CD4-positive, alpha-beta memory T cell (primary cell): ENCODE measurements around the gene TMSB15A. TPM values are rescaled to one million over a fixed set of nuclear protein-coding genes. Genes with fewer than 3 reads are reported as not detected.
A peak's percentile ranks its signal among the peaks of the same experiment; 100 is the strongest.
"Not testable (repeated sequence)": the region's sequence is repeated elsewhere in the genome, so short reads cannot be mapped to it uniquely, and the experiment has no call there.

Experiments
- CTCF ChIA-PET: fragments of 350-600 bp; sonication (Branson Sonifier 250); formaldehyde crosslinking; loops from one replicate; lab custom pipeline; 2021; ENCODE audit warnings: inconsistent platforms; ENCODE audit not compliant: partially characterized antibody; lab: Charles Lee
- POLR2A ChIA-PET: fragments of 350-600 bp; sonication (Branson Sonifier 250); formaldehyde crosslinking; loops from one replicate; lab custom pipeline; 2021; ENCODE audit not compliant: partially characterized antibody; lab: Charles Lee
- DNase-seq, 5 donors: peaks; one replicate each; pipeline versions ENCODE4 v3.0.0 to v3.0.0-alpha.2; 2020 to 2022; ENCODE audit warnings: mixed read lengths in 1 of 5
- H3K27ac ChIP-seq: one replicate; pipeline ENCODE4 v1.7.0; 2013; ENCODE audit warnings: low read depth, low read length
- H3K27me3 ChIP-seq: 2 replicates; pipeline ENCODE4 v1.7.0; 2013; ENCODE audit warnings: mild to moderate bottlenecking, low read length, moderate library complexity; ENCODE audit not compliant: insufficient read depth
- H3K36me3 ChIP-seq: 2 replicates; pipeline ENCODE4 v1.7.0; 2013; ENCODE audit warnings: mild to moderate bottlenecking, low read length, moderate library complexity; ENCODE audit not compliant: insufficient read depth
- H3K4me1 ChIP-seq: 2 replicates; pipeline ENCODE4 v1.7.0; 2013; ENCODE audit warnings: mild to moderate bottlenecking, low read length, moderate library complexity; ENCODE audit not compliant: insufficient read depth
- H3K4me3 ChIP-seq, 2 donors: one replicate each; pipeline ENCODE4 v1.7.0; 2013; ENCODE audit warnings: low read length in 2 of 2, mild to moderate bottlenecking in 1 of 2
- H3K9me3 ChIP-seq, 2 donors: one replicate each; pipeline ENCODE4 v1.7.0; 2013; ENCODE audit warnings: low read length in 2 of 2, control low read depth in 1 of 2; ENCODE audit not compliant: control insufficient read depth in 1 of 2
- H3K27ac Mint-ChIP-seq, 7 donors: one replicate each; pipeline ENCODE4 v1.8.0; 2020 to 2021; ENCODE audit warnings: mixed read lengths in 7 of 7, mild to moderate bottlenecking in 6 of 7, inconsistent platforms in 3 of 7, moderate library complexity in 3 of 7
- H3K27me3 Mint-ChIP-seq, 2 donors: one replicate each; pipeline ENCODE4 v1.8.0; 2020 to 2021; ENCODE audit warnings: mixed read lengths in 2 of 2
- H3K36me3 Mint-ChIP-seq, 2 donors: one replicate each; pipeline ENCODE4 v1.8.0; 2020 to 2021; ENCODE audit warnings: mixed read lengths in 2 of 2, inconsistent platforms in 1 of 2, mild to moderate bottlenecking in 1 of 2
- H3K4me1 Mint-ChIP-seq, 4 donors: one replicate each; pipeline ENCODE4 v1.8.0; 2020 to 2021; ENCODE audit warnings: mixed read lengths in 4 of 4, mild to moderate bottlenecking in 1 of 4
- H3K4me3 Mint-ChIP-seq, 8 donors: one replicate each; pipeline ENCODE4 v1.8.0; 2020 to 2021; ENCODE audit warnings: mixed read lengths in 8 of 8, mild to moderate bottlenecking in 7 of 8, moderate library complexity in 6 of 8, inconsistent platforms in 3 of 8
- H3K9me3 Mint-ChIP-seq, 8 donors: one replicate each; pipeline ENCODE4 v1.8.0; 2020 to 2021; ENCODE audit warnings: mixed read lengths in 8 of 8, mild to moderate bottlenecking in 5 of 8, inconsistent platforms in 3 of 8, moderate library complexity in 1 of 8
- intact Hi-C: fragments of 100-400 bp; cut with micrococcal nuclease; formaldehyde crosslinking; loops from one replicate; pipeline ENCODE4 v1.15.1; 2023
- polyA plus RNA-seq, 2 donors: library from polyadenylated mRNA; unstranded; fragments of 300-500 nt; fragmentation: Illumina TruSeq; gene quantifications; one replicate each; pipeline ENCODE4 v1.2.3, GENCODE V29; 2021
- total RNA-seq, 2 experiments: library from RNA; stranded (reverse); gene quantifications; one replicate each; pipeline ENCODE4 v1.2.3, GENCODE V29; 2021

TMSB15A gene
- not detected for total RNA-seq
- polyA plus RNA-seq: not detected

DNA sequence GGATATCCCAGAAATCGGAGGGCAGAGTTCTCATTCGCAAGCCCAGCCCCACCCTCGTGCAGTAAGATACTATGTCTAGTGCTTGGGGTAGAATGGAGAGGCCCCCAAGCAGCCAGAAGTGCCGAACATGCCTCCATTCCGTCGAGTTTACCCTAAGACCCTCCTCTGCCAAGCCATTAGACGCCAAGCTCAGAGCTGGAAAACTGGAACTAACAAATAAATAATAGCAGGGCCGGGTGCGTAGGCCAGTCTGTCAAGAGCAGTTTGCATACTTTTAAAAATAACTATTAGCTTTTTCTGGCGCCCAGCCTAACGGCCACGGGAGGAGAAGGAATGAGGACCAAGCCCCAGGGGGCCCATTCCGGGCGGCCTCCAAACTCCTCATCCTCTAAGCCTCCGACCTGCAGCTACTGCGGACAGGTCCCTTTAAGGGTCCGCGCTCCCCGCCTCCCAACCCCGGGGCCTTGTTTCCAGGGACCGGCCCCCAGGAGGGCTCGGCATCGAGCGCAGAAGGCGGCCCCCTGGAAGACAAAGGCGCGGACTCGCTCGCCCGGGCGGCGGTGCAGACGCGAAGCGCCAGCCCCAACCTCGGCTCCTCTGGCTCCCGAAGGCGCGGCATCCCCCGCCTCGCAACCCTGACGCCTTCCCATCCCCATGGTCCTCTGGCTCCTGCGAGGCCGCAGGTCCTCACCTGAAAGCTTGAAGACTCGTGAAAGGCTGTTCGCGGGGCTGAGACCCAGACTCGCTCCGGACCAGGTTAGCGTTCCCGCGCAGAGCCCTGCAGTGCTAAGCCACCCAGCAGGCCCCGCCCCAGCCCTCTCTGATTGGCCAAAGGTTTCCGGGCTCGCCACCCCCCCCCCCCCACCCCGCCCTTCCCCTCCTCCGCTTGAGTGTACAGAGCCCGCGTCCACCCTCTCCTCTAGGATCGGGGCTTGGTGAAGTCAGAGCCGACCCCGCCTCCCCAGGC is at the start of gene TMSB15A:
TSS of gene TMSB15A (minus strand) at position 765 of the 967 bp plus-strand sequence.
- Histone ChIP-seq H3K27me3 (no peaks in the 10 kb centered on the region), H3K36me3 (no peaks in the 10 kb centered on the region), H3K4me3 (no peak within 1 kb of the TSS), H3K4me1 (peaks cover 5% of the 10 kb centered on the region), H3K9me3 (no peaks in the 10 kb centered on the region), H3K27ac (no peak within 1 kb of the TSS)
- intact Hi-C loops: loop anchor here (5.0 kb wide), 1 partner anchor 86 kb away; no protein-coding TSS in a partner anchor
- H3K4me1 Mint-ChIP-seq: peaks cover 0 to 7% (median 2%) of the 10 kb centered on the region in 4 donors
- H3K36me3 Mint-ChIP-seq: no peaks in the 10 kb centered on the region
- peak; percentile 27 to 49 (median 41) for DNase-seq
- H3K9me3 Mint-ChIP-seq: no peaks in the 10 kb centered on the region
- no peak within 1 kb of the TSS for H3K27ac Mint-ChIP-seq
- peak within 1 kb of the TSS; percentile 78 to 87 (median 81) for H3K4me3 Mint-ChIP-seq
- POLR2A ChIA-PET: no interaction called here
- peaks cover 22 to 27% of the 10 kb centered on the region in 2 donors for H3K27me3 Mint-ChIP-seq
- CTCF ChIA-PET: no interaction called here

DNA sequence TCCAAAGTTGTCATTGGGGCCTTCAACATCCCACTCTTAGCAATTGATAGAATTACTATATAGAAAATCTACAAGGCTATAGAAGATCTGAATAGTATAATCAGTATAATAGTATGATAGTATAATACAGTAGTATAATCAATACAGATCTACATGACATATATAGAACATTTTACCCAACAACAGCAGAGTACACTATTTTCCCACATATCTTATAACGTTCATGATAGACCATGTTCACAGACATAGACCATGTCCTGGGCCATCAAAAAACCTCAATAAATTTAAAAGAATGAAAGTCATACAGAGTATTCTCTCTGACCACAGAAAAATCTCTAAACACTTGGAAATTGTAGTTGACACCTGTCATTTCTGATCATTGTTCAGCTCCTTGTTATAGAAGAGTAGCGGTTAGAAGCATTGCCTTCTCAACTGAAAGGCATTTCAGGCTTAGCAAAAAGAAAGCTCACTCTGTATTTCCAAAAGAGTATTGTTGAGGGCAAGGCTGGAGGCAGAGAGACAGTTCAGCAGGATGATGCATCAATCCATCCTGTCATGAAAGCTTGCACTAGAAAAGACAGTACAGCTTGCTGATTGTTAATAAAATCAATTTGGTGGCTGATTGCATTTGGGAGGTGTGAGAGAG is 44.0 kb upstream of the TMSB15A start:
- H3K4me3 Mint-ChIP-seq: no peak overlapping the region
- no peaks in the 10 kb centered on the region for H3K4me1 Mint-ChIP-seq
- DNase-seq: no peak
- H3K4me1 ChIP-seq: no peaks in the 10 kb centered on the region
- no peak overlapping the region for H3K4me3 ChIP-seq
- H3K9me3 ChIP-seq: no peaks in the 10 kb centered on the region
- H3K9me3 Mint-ChIP-seq: no peaks in the 10 kb centered on the region
- intact Hi-C loops: no loop called here
- H3K27ac ChIP-seq: no peak overlapping the region
- no peaks in the 10 kb centered on the region for H3K36me3 ChIP-seq
- peaks cover 0 to 1% of the 10 kb centered on the region in 2 donors for H3K27me3 Mint-ChIP-seq
- no peaks in the 10 kb centered on the region for H3K27me3 ChIP-seq
- ChIA-PET CTCF (no interaction called here), POLR2A (no interaction called here)
- no peak overlapping the region for H3K27ac Mint-ChIP-seq
- H3K36me3 Mint-ChIP-seq: no peaks in the 10 kb centered on the region

DNA sequence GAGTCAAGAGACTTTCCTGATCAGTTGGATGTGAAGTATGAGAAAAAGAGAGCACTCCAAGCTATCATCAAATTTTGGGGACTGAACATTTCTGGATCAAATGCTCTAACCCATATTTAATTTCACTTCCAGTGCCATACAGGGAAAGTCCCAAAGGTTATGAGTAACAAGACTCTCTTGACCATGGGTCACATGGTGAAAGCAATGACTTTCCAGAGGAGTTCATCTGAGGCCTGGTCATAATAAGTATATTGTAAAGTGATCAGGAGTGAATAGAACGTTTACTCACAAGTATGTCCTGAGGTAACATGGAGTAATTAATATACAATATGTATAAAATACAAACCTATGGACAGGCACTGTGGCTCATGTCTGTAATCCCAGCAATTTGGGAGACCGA is 42.1 kb upstream of the TMSB15A start:
- Mint-ChIP-seq H3K4me3 (no peak overlapping the region), H3K4me1 (no peaks in the 10 kb centered on the region), H3K27ac (no peak overlapping the region), H3K36me3 (no peaks in the 10 kb centered on the region), H3K9me3 (no peaks in the 10 kb centered on the region), H3K27me3 (peaks cover 0 to 1% of the 10 kb centered on the region in 2 donors)
- DNase-seq: no peak
- ChIA-PET CTCF (no interaction called here), POLR2A (no interaction called here)
- H3K36me3 ChIP-seq: no peaks in the 10 kb centered on the region
- no peaks in the 10 kb centered on the region for H3K4me1 ChIP-seq
- H3K9me3 ChIP-seq: no peaks in the 10 kb centered on the region
- H3K27ac ChIP-seq: no peak overlapping the region
- H3K4me3 ChIP-seq: no peak overlapping the region
- intact Hi-C loops: no loop called here
- H3K27me3 ChIP-seq: no peaks in the 10 kb centered on the region

DNA sequence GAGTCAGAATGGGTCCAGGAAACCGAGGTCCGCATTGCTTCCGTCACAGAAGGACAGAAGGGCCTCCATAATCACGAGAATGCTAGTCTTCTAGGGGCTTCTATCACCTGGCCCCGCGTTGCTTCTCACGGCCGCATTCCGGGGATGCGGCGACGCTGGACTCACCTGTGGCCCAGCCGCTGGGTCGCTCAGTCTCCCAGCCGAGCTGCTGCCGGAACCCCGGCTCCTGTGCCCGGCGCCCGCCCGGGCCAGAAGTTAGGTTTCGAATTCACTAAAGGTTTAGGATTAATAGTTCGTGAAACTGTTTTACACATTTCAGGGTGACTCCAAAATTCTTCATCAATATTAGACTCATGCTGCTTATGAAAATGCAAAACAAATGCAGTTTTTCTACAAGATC is 31.7 kb upstream of the TMSB15A start:
- Histone ChIP-seq H3K27ac (no peak overlapping the region), H3K9me3 (no peaks in the 10 kb centered on the region), H3K4me1 (no peaks in the 10 kb centered on the region), H3K4me3 (no peak overlapping the region), H3K27me3 (no peaks in the 10 kb centered on the region), H3K36me3 (no peaks in the 10 kb centered on the region)
- no peak for DNase-seq
- intact Hi-C loops: no loop called here
- Mint-ChIP-seq H3K27me3 (peaks cover 2 to 9% of the 10 kb centered on the region in 2 donors), H3K9me3 (no peaks in the 10 kb centered on the region), H3K27ac (no peak overlapping the region), H3K4me3 (no peak overlapping the region), H3K4me1 (peaks cover 0 to 6% (median 0%) of the 10 kb centered on the region in 4 donors), H3K36me3 (no peaks in the 10 kb centered on the region)
- ChIA-PET CTCF (no interaction called here), POLR2A (no interaction called here)

DNA sequence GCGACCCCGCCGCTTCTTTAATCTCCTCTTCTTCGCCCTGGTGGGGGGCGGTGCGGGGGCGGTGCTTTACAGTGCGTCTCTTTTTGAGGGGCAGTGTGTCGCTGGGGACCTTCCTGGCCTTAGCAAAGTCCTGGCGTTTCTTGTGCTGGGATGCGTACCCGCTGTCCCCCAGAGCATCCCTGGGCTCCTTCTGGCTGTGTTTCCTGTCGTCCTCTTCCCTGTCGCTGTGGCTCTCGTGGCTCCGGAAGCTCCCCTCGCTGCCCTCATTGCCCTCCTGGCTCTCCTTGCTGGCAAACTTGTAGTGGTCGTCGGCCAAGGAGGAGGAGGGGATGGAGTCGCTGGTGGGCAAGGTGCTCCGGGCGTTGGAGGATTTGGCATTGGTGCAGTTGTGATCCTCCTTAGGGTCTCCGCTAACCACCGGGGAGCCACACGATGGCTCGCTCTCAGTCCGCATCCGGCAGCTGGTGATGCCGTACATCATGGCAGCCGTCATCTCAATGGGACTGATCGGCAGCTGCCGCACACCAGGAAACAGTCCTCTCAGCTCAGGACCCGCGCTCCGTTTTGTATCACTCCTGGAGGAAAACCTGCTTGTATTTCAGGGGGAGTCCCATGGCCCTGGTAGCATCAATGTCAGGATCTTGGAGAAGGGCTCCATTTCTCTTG is 30.4 kb upstream of the TMSB15A start:
- Histone ChIP-seq H3K27ac (no peak overlapping the region), H3K9me3 (no peaks in the 10 kb centered on the region), H3K36me3 (no peaks in the 10 kb centered on the region), H3K27me3 (no peaks in the 10 kb centered on the region), H3K4me1 (no peaks in the 10 kb centered on the region), H3K4me3 (peak overlapping the region in 1 of 2 donors; percentile 35)
- Mint-ChIP-seq H3K4me1 (peaks cover 0 to 6% (median 0%) of the 10 kb centered on the region in 4 donors), H3K9me3 (no peaks in the 10 kb centered on the region), H3K27me3 (peaks cover 2 to 9% of the 10 kb centered on the region in 2 donors), H3K4me3 (peak overlapping the region; percentile 70 to 86 (median 84)), H3K36me3 (no peaks in the 10 kb centered on the region), H3K27ac (peak overlapping the region in 2 of 7 donors; percentile 27 to 42)
- ChIA-PET CTCF (no interaction called here), POLR2A (no interaction called here)
- peak in 2 of 5 donors; percentile 10 to 39 for DNase-seq
- intact Hi-C loops: no loop called here

DNA sequence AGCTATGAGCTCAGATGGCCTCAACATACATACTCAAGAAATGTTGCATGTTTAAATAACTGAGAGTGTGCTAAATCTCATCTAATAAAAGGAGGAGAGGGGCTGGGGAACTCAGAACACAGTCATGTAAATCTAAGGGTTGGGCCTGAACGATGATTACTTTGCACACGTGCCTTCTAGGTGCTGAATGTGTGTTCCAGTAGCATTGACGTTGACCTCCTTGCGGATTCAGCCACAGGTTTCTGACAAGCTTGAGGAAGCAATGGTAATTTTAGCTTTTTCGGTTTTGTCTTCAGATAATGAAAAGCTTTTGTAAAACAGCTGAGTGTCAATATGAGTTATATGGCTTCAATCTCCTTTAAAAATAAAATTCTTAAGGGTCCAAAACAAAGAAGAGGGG is 29.6 kb upstream of the TMSB15A start:
- POLR2A ChIA-PET, H3K27me3 Mint-ChIP-seq, H3K36me3 ChIP-seq, H3K27me3 ChIP-seq, H3K36me3 Mint-ChIP-seq, H3K9me3 ChIP-seq, H3K9me3 Mint-ChIP-seq, H3K4me3 ChIP-seq, DNase-seq, H3K4me1 Mint-ChIP-seq, H3K4me1 ChIP-seq, CTCF ChIA-PET, H3K27ac Mint-ChIP-seq, H3K27ac ChIP-seq, intact Hi-C loops: not testable (repeated sequence)
- peak overlapping the region in 4 of 8 donors; percentile 40 to 84 (median 75) for H3K4me3 Mint-ChIP-seq

DNA sequence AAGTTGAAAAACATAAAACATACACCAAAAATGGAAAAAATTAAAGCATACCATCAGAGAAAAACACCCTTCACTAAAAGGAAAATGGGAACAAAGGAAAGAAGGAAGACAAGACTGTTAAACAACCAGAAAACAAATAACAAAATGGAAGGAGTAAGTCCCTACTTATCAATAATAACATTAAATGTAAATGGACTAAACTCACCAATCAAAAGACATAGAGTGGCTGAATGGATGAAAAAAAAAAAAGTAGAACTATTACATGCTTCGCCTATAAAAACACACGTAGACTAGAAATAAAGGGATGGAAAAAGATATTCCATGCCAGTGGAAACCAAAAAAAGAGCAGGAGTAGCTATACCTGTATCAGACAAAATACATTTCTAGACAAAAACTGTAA is 19.4 kb upstream of the TMSB15A start:
- no peak overlapping the region for H3K27ac ChIP-seq
- no peak overlapping the region for H3K4me3 ChIP-seq
- H3K27me3 Mint-ChIP-seq: peaks cover 0 to 8% of the 10 kb centered on the region in 2 donors
- H3K9me3 Mint-ChIP-seq: peaks cover 0 to 2% (median 0%) of the 10 kb centered on the region in 8 donors
- no peak for DNase-seq
- no peaks in the 10 kb centered on the region for H3K36me3 Mint-ChIP-seq
- H3K27me3 ChIP-seq: no peaks in the 10 kb centered on the region
- H3K4me1 Mint-ChIP-seq: no peaks in the 10 kb centered on the region
- no peaks in the 10 kb centered on the region for H3K36me3 ChIP-seq
- POLR2A ChIA-PET: no interaction called here
- no peak overlapping the region for H3K4me3 Mint-ChIP-seq
- H3K9me3 ChIP-seq: no peaks in the 10 kb centered on the region
- no peak overlapping the region for H3K27ac Mint-ChIP-seq
- intact Hi-C loops: no loop called here
- CTCF ChIA-PET: no interaction called here
- no peaks in the 10 kb centered on the region for H3K4me1 ChIP-seq
